ENCODE measurements around the gene TARBP1. TPM values are rescaled to one million over a fixed set of nuclear protein-coding genes. Genes with fewer than 3 reads are reported as not detected.

Gene TARBP1
- total and polyA plus RNA-seq, 2 of the 8 experiments (the other 6 are each of a cell fraction or from before 2014, with no cell fraction given), result 21.9 to 32.3 TPM

GRCh38 chr1:234468580-234468979 is 10.4 kb downstream of the TARBP1 start (continued):
- TF ChIP-seq CHD7 (IDR thresholded peaks at IDR 0.05; ENCODE audit: insufficient replicate concordance, low read length) (no peak), EZH2 (IDR thresholded peaks at IDR 0.05; ENCODE audit: low read depth, low read length, severe bottlenecking) (no peak), EGR1 (IDR thresholded peaks at IDR 0.05; ENCODE audit: borderline replicate concordance, low read depth, low read length) (no peak), JUN (IDR thresholded peaks at IDR 0.05; ENCODE audit: low read depth, low read length) (no peak), CBX8 (IDR thresholded peaks at IDR 0.05; ENCODE audit: borderline replicate concordance, low read depth, low read length) (no peak), ZNF274 (IDR thresholded peaks at IDR 0.05; ENCODE audit: borderline replicate concordance, extremely low read depth, low read length) (no peak), CREB1 (IDR thresholded peaks at IDR 0.05) (no peak), ATF3 (IDR thresholded peaks at IDR 0.05; ENCODE audit: insufficient read depth, low read depth, low read length) (no peak), TBP (IDR thresholded peaks at IDR 0.05; ENCODE audit: low read depth, low read length) (no peak), POLR2AphosphoS5 (IDR thresholded peaks at IDR 0.05; ENCODE audit: low read depth, low read length) (no peak), CHD1 (IDR thresholded peaks at IDR 0.05; ENCODE audit: low read depth, low read length) (no peak), FOSL1 (IDR thresholded peaks at IDR 0.05; ENCODE audit: insufficient read depth, low read depth, low read length) (no peak)
